GM19239 (cell line): ENCODE data around the gene FGG.

Source experiments
- DNase-seq: peaks from one replicate; pipeline ENCODE4 v3.0.0; 2011; ENCODE audit warnings: low spot score; ENCODE audit not compliant: insufficient read length
- FAIRE-seq: peaks from 2 replicates; lab custom pipeline; 2011; peaks lifted over from hg19 to GRCh38; lab: Jason Lieb, UNC

Gene FGG

DNA sequence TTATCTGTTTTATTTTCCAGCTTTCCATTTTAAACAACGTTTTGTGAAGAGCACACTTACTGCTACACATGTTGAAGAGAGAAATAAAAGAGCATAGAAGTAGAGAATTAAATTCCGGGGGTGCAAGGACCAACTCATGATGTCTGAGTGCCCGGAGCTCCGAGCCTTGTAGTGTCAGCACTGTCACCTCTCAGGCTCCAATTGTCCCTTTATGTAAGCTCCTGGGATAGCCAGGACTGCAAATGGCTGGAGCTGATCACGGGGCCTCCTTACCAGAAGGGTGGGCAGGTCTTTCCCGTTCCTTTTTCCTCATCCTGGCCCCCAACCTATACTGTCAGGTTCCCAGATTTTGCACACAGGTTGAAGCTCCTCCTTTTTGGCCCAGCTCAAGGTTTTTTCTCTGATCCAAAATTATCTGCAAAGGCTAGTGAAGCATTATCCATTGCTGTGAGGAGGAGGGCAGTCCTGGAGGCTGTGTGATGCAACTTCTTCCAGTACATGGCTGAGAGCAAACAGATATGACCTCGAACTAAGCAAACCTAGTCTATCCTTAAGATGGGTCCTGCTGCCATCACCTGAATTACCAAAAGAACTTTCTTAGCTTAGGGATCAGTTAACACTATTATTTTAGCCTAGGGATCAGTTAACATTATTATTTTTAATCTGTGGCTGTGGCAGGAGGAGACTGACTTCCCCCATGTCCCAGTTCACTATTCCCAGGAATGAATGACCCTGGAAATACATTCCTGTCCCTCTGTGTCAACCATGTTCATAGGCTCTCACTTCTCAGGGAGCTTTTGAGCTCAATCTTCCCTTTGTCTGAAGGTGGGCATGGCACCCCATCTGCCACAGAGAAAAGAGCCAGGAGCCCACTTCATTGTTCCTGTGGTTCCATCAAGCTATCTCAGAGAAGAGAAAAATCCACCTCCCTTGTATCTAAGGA is at the start of gene FGG:
Gene FGG (minus strand): TSS at position 185 of the 943 bp plus-strand sequence. CDS start 47 bp downstream, at position 138.
- FAIRE-seq = no peak
- no peak for DNase-seq

DNA sequence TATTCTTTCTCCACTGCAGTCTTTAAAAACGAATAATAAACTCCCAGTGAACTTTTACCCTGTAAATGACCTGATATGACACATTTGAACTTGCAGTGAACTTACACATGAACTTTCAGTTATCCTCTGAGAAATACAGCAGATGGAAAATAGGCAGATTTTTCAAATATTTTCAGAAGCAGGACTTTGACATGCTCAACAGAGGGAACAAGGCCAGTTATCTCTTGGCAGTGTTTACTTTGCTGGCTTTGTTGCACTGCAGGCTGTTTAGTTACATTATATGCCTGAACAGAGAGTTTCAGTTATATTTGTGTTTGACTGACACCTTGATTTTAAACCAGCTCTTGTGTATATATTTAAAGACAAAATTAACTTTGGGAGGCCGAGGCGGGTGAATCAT is 47.6 kb upstream of the FGG start:
- no peak for DNase-seq
- FAIRE-seq = no peak

DNA sequence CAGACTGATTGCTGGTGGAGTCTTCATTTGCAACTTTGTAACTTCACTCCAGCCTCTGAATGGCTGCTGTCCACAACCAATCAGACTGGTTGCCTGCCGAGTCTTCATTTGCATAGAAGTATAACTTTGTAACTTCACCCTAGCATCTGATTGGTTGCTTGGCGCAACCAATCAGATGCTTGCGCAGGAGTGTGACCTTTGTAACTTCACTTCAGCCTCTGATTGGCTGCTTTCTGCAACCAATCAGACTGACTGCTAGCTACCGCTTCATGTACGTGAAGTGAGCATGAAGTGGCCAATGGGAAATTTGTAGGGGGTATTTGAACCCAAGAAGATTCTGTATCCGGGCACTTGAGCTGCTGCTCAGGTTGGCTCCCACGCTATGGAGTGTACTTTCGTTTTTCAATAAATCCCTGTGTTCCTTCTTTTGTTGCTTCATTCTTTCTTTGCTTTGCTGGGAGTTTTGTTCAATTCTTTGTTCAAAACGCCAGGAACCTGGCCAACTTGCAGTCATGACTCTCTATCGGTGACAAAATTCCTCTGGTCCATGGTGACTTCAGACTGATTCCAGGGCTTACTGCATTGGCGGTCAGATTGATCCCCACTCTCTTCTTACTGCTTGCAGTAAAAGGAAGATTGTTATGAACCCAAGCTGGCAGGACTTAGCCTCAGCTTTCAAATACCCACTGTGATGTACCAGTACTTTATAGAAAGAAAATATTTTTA is 46.4 kb upstream of the FGG start:
- FAIRE-seq (no peak), DNase-seq (no peak)

DNA sequence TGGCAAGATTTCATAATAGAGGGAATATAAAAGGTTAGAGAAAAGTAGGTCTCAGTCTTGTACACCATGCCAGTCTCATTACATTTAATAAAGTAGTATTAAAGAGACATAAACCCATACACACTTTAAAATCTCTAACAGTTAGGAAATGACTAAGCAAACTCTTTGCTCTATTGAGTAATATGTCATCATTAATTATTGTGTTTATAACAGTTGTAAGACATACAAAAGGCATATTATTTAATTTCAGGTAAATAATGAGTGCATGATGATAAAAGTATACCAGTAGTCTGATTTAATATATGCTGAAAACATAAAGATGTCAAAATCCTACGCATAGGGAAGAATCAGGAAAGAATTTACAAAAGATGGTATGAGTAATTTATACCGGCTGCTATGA is 31.0 kb upstream of the FGG start:
- no peak for FAIRE-seq
- no peak for DNase-seq

DNA sequence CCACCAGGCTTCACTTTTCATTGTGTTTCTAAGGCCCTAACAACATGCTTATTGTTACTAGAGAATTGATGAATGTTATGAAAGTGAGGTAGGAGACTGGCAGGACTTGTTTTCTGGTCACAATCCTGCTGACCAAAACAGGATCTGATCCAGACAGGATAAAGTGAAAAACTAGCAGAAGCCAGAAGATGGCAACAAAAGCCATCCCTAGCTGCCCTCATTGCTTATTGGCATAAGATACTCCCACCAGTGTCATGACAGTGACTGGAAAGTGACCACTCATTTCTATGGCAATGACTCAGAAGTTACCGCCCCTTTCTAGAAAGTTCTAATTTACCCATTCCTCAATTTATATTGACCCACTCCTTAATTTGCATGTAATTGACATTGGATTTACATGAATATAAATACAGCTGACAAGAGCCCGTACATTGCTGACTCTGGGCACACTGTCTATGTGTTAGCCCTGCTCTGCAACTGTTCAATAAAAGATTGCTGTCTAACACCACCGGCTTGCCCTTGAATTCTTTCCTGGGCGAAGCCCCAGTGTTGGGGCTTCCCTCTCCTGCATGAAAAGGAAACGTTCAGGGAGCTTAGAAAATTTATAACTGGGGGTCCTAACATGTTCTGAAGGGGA is 30.0 kb upstream of the FGG start:
- FAIRE-seq (no peak), DNase-seq (no peak)

DNA sequence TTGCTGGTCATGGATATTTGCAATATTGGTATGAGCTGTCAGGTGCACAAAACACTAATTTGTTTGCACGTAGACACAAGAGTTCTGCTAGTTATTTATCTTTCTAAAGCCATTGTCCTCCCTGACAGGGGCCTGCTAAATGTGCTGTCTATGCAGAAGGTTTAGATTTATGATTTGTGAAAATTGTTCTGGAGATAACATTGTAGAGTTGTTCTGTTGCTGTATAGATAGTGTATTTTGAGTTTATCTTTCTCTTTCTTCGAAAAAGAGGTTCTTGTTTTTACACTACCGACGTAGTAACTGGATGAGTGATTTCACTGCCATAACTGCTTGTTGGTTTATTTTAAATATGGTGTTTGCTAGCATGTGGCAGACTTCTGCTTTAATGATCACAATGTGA is 28.5 kb upstream of the FGG start:
- FAIRE-seq (no peak), DNase-seq (no peak)

DNA sequence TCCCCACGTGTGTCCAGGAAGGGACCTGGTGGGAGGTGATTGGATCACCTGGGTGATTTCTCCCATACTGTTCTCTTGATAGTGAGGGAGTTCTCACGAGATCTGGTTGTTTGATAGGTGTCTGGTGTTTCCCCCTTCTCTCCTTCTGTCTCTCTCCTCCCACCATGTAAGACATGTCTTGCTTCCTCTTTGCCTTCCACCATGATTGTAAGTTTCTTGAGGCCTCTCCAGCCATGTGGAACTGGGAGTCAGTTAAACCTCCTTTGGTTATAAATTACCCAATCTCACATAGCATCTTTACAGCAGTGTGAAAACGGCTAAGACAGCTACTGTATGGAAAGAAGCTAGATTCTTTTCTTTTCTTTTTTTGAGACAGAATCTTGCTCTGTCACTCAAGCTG is 21.6 kb upstream of the FGG start:
- FAIRE-seq = no peak
- DNase-seq = no peak

DNA sequence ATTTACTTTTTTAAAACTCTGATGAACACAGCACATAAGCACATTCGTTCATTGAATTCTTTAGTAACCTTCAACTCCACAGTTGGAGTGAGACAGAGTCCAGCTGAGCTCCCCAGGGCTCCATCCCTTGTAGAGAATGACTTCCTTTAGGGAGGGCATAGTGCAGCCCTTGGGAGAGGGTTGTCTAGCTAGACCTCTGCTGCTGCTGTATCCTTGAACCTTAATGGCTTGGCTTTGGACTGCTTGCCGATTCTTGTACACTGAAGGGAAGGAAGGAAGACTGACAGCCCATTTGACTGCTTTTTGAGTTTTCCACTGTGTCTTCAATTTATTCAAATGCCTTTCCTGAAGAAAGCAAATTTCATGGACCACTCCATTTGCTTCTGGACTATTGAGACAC is 19.4 kb upstream of the FGG start:
- DNase-seq = no peak
- FAIRE-seq = no peak

DNA sequence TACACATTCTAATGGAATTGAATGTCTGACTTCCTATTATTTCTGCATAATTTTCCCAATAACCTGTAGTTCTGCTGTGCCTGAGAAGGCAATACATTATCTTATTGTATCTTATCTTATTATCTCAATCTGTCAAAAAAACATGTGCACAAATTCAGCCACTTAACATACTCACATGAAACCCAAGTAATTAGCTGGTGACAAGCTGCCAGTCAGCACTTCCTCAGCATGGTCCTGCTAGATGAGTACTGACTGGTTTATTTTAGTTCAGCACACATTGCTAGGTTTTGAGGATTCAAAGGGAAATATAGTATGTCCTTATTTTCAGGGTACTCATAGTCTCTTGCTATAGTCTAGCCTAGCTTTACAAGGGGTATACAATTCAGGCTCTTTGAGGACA is 17.9 kb upstream of the FGG start:
- FAIRE-seq = no peak
- DNase-seq = no peak

DNA sequence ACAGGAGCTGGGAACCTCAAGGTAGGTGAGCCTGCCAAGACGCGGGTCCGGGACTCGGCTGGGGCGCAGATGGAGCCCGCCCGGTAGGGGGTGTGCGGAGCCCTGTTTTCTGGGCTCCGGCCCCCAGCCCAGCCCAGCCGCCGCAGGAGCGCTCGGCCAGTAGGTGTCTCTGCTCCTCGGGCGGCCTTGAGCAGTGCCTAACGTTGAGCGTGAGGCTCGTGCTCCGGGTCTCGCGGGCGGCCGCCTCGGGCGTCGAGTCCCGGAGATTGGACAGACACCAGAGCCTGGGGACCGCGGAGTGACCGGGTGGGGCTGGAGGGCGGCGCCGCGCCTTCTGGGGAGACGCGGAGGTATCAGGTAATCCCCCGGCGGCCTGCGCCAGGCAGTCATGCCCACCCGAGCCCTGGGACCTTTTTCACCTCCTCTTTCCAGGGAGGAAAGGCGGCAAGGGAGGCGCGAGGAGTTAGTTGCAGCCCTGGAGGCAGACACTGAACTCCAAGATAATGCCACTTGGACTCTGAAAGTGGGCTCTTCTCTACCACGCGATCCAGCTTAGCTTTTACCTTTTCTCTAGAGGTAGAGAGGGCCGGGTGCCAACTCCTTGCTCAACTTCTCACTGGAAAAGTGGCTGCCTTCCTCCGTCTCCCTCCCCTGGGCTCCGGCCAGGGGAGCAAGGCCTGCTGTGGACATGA is 14.5 kb upstream of the FGG start:
- FAIRE-seq (no peak), DNase-seq (peak; percentile 40)

DNA sequence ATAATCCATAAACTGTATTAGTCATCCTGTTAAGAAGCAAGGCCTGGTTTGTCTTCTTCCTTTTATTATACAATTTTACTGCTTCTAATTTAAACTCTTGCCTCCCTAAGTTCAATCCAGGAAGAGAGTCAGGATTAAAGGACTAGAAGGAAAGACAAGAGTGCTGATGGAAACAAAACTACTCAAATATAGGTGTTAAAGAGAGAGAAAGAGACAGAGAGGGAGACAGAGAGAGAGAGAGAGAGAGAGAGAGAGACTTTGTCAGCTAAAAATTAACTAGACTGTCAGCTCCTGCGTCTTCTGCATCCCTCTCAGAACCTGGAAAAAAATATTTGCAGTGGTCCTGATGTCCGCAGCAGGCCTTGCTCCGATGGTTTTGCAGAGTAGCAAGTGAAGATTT is 13.5 kb upstream of the FGG start:
- no peak for FAIRE-seq
- DNase-seq = no peak

DNA sequence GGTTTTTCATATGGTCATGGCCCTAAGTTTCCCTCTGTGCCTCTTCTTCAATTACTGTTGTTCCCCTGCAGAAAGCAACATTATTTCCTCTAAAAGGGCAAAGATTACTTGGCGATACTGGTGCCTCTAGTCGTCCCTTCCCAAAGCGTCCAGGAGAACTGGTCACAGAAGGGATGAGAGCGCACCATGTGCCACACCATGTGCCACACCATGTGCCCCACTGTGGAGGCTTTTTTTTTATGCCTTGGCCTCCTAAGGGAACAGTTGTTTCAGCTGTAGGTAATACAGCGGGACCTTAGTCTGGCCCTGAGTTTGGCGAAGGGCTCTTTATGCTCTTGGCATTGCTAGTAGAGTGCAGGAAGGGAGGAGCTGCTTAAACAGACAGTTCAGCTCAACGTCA is 11.5 kb upstream of the FGG start:
- no peak for DNase-seq

DNA sequence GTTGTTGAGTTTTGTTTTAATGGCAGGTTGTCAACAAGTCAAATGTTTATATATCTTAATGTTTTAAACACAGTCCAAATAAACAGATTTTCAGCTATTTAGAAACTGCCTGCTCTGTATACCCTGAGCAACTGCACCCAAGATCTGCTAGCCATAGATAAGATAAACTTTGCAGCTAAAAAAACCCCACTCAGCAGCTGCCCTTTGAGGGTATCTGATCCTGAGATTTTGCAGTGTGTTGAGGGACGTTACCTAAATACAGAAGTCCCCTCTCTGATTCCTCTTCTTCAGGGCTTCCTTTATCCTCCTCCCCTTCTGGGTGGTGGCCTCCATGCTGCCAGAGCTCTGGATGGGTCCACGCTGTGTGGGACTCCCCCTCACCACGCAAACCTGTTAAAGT is 11.0 kb upstream of the FGG start:
- FAIRE-seq (no peak), DNase-seq (no peak)

More for the DNA sequence above, 11.5 kb upstream of the FGG start:
- no peak for FAIRE-seq

DNA sequence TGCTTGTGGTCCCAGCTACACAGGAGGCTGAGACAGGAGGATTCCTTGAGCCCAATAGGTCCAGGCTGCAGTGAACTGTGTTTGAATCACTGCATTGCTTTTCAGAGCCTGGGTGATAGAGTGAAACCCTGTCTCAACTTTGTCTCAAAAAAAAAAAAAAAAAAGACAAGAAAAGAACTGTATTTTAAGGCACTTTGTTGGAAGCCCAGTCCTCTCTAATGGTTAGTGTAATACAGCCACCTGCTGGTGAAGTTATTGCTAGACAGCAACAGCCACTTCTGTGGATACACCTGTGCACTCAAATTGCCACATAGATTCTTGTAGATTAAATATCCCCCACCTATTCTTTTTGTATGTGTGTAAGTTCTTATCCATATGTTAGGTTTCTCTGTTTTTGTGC is 10.1 kb upstream of the FGG start:
- FAIRE-seq = peak; percentile 84

DNA sequence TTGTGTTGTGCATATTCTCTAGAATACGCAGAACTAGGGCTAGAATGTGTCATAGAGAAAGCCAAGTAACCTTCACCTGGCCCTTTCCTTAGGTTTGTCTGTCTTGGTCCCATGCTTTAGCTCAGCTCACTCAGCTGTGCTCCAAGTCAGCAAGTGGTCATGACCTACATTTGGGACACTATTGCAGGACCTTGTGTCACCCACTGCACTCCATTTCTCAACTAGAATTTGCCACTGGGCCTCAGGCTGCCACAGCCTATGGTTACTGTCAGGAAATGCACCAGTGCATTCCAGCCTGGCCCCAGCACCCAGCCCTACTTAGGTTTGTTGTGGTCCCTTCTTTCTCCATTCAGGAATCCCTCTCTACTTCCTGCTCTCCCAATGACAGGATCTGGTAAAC is 7.7 kb upstream of the FGG start:
- DNase-seq (no peak), FAIRE-seq (no peak)

More for the DNA sequence above, 10.1 kb upstream of the FGG start:
- DNase-seq = peak; percentile 16

DNA sequence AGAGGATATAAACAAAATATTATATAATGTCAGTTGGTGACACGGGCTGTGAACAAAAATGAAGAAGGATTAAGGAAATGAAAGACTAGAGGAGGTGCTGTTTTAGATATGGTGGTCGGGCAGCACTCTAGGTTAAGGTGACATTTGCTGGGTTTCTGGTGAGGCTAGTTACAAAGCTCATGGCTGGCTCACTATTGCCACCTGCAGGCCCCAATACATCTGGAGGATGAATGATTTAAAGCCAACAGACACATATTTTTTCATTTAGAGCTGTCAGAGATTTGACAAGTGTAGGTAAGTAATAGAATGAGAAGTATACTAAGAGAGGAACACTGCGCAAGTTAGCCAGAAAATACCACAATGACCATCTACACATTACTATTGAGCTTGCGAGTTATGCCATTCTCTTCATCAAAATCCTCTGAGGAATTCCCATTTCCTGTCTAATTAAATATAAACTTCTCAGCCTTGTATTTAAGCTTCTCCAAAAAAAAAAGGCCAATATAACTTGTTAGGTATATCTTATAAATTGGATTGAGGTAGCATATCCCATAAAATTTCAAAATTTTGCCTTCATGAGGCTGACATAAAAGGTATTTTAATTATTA is 6.4 kb upstream of the FGG start:
- DNase-seq (peak; percentile 22), FAIRE-seq (peak; percentile 91)

DNA sequence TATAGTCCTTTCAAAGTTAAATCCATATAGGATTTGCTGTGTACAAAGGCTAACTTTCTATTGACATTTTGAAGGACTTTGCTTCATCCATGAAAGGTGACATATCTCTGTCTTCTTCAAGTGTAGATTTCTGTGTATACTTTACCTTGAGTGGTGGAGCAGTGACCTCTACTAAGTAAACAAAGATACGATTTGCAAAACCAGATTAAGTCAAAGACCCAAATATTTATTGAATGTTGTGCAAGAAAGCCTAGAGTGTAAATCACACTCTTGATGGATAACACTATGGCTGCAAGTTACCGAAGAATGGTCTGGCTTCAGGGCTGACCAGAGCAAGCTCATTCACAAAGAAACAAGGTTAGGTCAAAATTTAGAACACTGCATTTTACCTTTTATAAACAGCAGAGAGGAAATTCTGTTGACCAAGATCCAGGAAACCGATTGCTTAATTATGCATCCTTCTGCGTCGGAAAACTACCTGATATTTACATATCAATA is 5.4 kb upstream of the FGG start:
- no peak for DNase-seq
- FAIRE-seq = no peak

DNA sequence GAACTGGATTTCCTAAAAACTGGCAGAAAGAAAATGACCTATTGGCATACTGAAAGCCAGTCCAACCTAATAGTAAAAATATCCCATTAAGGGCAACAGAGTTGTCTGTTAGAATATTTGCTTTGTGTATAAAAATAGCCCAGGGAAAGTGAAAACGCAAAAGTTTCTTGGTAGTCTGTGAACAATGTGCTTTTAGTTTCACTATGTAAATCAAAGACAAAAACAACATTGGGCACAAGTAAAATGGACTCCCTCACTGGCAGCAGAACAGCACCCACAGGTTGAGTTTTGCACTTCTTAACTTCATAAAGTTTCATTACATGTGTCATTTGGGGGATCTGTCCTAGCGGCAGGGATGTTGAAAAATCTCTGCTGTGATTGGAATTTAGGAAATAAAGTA is 4.3 kb upstream of the FGG start:
- FAIRE-seq (peak; percentile 91), DNase-seq (peak; percentile 24)

DNA sequence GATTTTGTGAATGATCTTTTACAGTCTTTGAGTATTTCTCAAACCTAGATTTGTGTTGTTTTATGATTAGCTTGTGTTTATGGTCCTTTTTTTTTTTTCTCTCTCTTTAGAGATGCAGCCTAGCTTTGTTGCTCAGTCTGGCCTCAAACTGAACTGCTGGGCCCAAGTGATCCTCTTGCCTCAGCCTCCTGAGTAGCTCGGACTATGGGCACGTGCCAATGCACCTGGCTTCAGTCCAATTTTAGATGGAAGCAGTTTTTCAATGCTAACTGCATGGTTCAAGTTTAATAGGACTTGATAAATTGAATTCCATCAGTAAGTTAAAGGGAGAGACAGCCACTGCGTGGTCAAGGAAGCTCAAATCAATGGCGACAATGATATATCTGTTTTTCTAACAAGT is 3.8 kb upstream of the FGG start:
- FAIRE-seq (peak; percentile 70), DNase-seq (no peak)

DNA sequence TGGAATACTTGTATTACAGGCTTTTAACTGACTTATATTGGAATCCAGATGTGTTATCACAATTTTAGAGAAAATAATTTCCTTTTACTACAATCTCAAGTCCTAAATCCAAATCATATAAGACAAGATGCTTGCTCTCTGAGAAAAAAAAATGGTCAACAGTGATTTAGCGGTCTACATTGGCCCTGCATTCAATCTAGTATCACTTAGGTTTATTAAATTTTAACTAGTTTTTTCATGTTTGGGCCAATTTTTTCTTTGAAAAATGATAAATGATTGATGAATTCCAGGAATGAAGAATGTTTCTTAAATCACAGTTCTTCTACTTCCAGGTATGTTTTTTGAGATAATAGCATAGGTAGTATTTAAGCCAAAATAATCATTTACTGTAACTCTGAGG is 2.8 kb upstream of the FGG start:
- DNase-seq (no peak), FAIRE-seq (peak; percentile 68)
